CD4-positive, alpha-beta T cell treated with Interleukin-6 for 4 hours (primary cell): ENCODE data around the gene SRI.

Experiments used
- DNase-seq: peaks from one replicate; pipeline ENCODE4 v3.0.0-alpha.2; 2020; ENCODE audit warnings: mixed read lengths

The SRI gene

GRCh38 chr7:88224601-88225275, 4.9 kb upstream of the SRI start:
- DNase-seq, result no peak

GRCh38 chr7:88223265-88223664, 3.4 kb upstream of the SRI start:
- no peak for DNase-seq

- DNase-seq, result peak; percentile 18
Observed at GRCh38 chr7:88218836-88219605, 817 bp downstream of the SRI start.

- no peak for DNase-seq
Observed at GRCh38 chr7:88218429-88218745, 1.5 kb downstream of the SRI start.

GRCh38 chr7:88217675-88218428, 2.0 kb downstream of the SRI start:
- DNase-seq, result peak; percentile 7

GRCh38 chr7:88216276-88216675, 3.6 kb downstream of the SRI start:
- DNase-seq, result no peak

GRCh38 chr7:88215295-88215694, 4.5 kb downstream of the SRI start:
- no peak for DNase-seq

GRCh38 chr7:88214456-88214855, 5.4 kb downstream of the SRI start:
- no peak for DNase-seq

GRCh38 chr7:88212918-88213317, 6.9 kb downstream of the SRI start:
- no peak for DNase-seq

GRCh38 chr7:88208521-88208920, 11.3 kb downstream of the SRI start:
- DNase-seq, result no peak

- DNase-seq, result no peak
Observed at GRCh38 chr7:88206254-88206653, 13.6 kb downstream of the SRI start.

- no peak for DNase-seq
Observed at GRCh38 chr7:88205179-88205578, 14.7 kb downstream of the SRI start.

- no peak for DNase-seq
Observed at GRCh38 chr7:88204525-88205110, 15.2 kb downstream of the SRI start.

GRCh38 chr7:88203401-88203800, 16.4 kb downstream of the SRI start:
- no peak for DNase-seq

- DNase-seq, result no peak
Observed at GRCh38 chr7:88202799-88203198, 17.0 kb downstream of the SRI start.

- DNase-seq, result no peak
Observed at GRCh38 chr7:88202278-88202677, 17.6 kb downstream of the SRI start.

- no peak for DNase-seq
Observed at GRCh38 chr7:88201305-88201704, 18.5 kb downstream of the SRI start.

- DNase-seq, result no peak
Observed at GRCh38 chr7:88200789-88201188, 19.0 kb downstream of the SRI start.

GRCh38 chr7:88200261-88200660, 19.6 kb downstream of the SRI start:
- no peak for DNase-seq

GRCh38 chr7:88191911-88192310, 27.9 kb downstream of the SRI start:
- no peak for DNase-seq

- DNase-seq, result no peak
Observed at GRCh38 chr7:88185650-88186049, 34.2 kb downstream of the SRI start.

GRCh38 chr7:88184848-88185304, 35.0 kb downstream of the SRI start:
- peak; percentile 4 for DNase-seq

- DNase-seq, result no peak
Observed at GRCh38 chr7:88183051-88183450, 36.8 kb downstream of the SRI start.

GRCh38 chr7:88176190-88176589, 43.6 kb downstream of the SRI start:
- no peak for DNase-seq
